ENCODE data around the gene PGAP1. TPM values are rescaled to one million over a fixed set of nuclear protein-coding genes. Genes with fewer than 3 reads are reported as not detected.

The PGAP1 gene
- total and polyA plus RNA-seq, 9 of the 15 experiments (the other 6 are each of a cell fraction or from before 2014, with no cell fraction given), result 0.08 to 0.73 (median 0.52) TPM

- TF ChIP-seq AFF1 (IDR thresholded peaks at IDR 0.05; ENCODE audit: low read depth in 1 of 2, partially characterized antibody in 2 of 2) (no peak), PBX2 (CRISPR knock-in tag; IDR thresholded peaks at IDR 0.05; ENCODE audit: low read depth) (no peak), PBX2 (tag; conservative IDR thresholded peaks at IDR 0.05; ENCODE audit: low read depth) (no peak), HCFC1 (IDR thresholded peaks at IDR 0.05; ENCODE audit: low read depth, low read length) (no peak), CREBBP (IDR thresholded peaks at IDR 0.05; ENCODE audit: low read depth, low read length) (no peak), CREB5 (CRISPR knock-in tag; IDR thresholded peaks at IDR 0.05) (no peak), TEAD4 (IDR thresholded peaks at IDR 0.05; ENCODE audit: low read length) (no peak), TEAD4 (CRISPR knock-in tag; IDR thresholded peaks at IDR 0.05; ENCODE audit: borderline replicate concordance) (no peak), HMG20A (CRISPR knock-in tag; conservative IDR thresholded peaks at IDR 0.05) (no peak), USF2 (CRISPR knock-in tag; IDR thresholded peaks at IDR 0.05) (no peak), ZKSCAN1 (IDR thresholded peaks at IDR 0.05; ENCODE audit: low read depth, low read length) (no peak), TRIM25 (IDR thresholded peaks at IDR 0.05; ENCODE audit: borderline replicate concordance) (no peak)
Measured at GRCh38 chr2:196963961-196964360, 37.5 kb upstream of the PGAP1 start (continued).
